Activated gamma-delta T cell (primary cell): ENCODE measurements around the gene PLIN5.
"Not testable (repeated sequence)": the region's sequence is repeated elsewhere in the genome, so short reads cannot be mapped to it uniquely, and the experiment has no call there.

ENCODE experiments used
- DNase-seq: peaks from one replicate; lab custom pipeline; 2025; lab: John Stamatoyannopoulos, UW

The PLIN5 gene

DNA sequence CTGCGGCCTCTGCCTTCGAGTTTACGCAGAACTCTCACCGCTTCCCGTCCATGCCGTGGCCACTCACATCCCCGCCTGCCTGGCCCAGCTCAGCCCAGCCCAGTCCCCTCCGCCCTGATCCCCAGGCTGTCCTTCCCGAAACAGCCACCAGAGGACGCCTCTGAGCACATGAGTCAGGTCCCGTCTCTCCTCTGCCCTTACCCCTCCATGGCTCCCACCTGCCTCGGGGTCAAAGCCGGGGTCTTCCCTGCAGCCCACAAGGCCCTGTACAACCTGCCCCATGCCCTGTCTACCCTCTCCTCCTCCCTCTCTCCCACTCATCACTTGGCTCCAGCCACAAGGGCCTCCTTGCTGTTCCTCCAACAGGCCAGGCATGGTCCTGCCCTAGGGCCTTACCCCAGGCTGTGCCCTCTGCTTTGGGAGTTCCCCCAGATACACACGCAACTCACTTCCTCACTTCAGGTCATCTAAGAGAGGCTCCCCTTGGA is 32.6 kb upstream of the PLIN5 start:
- no peak for DNase-seq

DNA sequence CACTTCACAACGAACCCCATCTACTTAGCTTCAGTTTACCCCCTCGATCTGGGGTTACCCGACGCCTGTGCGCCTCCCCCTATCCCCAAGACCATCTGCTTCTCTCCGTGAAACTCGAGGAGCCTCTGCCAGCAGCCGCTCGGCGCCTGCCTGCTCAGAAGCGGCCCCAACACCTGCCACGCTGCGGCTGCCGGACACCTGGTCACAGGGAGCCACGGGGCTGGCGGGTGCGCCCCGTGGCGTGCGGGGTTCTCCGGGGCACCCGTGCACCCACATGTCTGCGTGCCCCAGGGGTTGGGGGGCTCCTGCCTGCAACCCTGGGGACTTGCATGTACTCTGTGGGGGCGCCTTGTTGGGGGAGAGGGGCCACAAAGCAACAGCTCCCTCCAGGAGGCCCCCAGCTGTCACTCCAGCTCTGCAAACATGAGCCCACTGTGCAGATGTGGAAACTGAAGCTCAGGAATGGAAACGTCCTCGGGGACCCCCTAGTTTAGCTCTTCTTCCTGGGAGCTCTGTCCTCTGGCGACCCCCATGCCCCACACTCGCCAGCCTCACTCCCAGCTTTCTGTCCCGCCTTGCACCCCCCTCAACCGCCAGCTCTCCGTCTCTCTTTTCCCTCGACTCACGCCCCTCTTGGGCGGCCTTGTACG is 31.5 kb upstream of the PLIN5 start:
- no peak for DNase-seq

DNA sequence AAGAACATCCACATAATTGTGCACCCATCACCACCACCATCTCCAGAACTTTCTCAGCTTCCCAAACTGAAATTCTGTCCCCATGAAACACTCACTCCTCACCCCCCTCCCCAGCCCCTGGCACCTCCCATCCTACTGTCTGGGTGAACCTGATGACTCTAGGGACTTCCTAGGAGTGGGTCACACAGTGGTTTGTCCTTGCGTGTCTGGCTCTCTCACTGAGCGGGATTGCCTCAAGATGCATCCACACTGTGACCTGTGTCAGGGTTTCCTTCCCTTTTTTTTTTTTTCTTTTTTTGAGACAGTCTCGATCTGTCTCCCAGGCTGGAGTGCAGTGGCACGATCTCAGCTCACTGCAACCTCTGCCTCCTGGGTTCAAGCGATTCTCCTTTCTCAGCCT is 28.5 kb upstream of the PLIN5 start:
- DNase-seq = not testable (repeated sequence)

DNA sequence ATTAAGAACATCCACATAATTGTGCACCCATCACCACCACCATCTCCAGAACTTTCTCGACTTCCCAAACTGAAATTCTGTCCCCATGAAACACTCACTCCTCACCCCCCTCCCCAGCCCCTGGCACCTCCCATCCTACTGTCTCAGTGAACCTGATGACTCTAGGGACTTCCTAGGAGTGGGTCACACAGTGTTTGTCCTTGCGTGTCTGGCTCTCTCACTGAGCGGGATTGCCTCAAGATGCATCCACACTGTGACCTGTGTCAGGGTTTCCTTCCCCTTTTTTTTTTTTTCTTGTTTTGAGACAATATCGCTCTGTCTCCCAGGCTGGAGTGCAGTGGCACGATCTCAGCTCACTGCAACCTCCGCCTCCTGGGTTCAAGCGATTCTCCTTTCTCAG is 27.1 kb upstream of the PLIN5 start:
- not testable (repeated sequence) for DNase-seq

DNA sequence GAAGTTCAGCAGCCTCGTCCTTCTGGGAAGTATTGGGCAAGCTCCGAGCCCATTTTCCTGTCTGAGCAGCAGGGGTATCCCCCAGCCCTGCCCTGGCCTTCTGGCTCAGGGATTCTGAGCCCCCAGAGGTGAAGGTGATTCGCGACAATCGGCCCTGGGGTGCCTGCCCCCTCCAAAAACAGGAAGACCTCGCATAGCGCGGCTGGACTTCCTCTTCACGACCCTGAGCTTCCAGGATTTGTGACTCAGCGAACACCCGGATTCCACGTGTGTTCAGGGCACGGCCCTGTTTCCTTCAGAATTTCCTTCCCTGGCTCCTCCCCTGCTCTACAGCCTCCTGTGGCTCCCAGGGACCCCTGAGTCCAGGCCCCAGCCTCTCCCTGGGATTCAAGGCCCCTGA is 24.5 kb upstream of the PLIN5 start, which contains the start of gene SEMA6B:
TSS of gene SEMA6B (minus strand) at position 116 of the 400 bp plus-strand sequence. CDS start 1,227 bp downstream, outside the sequence.
- DNase-seq = no peak

DNA sequence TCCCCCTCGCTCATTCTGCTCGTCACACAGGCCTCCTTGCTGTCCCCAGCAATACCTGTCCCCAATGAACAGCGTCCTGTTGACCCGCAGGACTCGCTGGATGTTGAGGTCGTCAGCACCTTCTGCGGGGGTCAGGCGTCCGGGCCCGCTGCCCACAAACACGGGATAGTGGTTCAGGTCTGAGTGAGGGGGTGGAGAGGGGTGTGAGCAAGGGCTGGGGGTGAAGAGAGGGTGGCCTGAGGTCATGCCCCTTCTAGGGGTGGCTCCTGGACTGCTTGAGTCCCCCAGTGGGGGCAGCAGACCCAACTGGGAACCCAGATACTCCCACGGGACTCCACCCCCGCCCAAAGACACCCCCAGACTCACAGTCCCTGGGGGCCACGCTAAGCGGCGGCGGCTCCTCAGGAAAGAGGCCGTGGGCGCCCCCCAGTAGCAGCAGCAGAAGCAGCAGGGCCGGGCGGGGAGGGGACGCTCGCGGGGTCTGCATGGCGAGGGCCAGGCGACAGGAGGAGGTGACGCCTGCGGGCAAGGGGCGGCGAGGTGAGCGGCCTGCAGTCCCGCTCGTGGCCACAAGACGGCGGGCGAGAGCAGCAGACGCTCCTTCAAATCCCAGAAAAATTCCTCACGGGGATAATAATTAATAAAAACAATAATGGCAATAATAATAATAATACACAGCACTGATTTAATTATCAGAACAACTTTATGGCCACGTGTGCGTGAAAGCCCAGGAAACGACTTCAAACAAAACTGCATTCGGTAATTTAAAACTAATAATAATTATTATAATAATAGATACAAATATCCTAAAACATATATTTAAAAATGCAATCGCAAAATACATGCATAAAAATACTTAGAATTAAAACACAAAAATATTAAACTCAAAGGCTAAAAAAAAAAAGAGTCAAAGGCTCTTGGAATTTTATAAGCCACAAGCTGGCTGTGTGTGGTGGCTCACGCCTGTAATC is 23.2 kb upstream of the PLIN5 start:
- no peak for DNase-seq

DNA sequence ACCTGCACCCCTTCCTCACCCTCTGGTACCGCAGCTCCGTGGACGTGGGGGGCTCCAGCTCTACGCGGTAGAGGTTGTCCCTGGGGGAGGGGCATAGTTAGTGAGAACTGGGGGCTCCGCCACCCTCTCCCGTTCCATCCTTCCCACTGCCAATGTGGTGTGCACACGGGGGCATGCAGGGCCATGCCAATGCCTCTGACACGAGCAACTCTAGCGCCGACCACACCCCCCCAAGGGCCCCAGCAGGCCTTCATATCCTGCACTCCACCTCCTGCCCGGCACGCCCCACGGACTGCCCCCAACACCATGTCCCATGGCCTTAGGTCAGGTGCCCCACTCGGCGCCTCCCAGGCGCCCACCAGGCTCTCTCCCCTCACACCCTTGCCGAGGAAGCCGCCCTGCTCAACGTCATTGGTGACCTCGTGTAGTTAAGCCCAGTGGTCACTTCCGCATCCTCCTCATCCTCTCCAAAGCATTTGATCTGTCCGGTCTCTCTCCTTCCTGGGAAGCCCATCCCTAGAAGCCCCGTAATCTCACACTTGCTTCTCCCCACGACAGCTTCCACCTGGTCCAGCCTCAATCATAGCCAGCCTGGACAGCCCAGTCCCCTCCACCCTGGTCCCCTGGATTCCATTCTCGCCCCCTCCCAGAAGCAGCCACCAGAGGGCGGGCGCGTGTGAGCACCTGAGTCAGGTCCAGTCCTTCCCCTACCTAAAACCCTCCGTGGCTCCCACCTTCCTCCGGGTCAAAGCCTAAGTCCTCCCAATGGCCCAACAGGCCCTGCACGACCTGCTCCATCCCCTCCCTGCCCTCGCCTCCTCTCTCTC is 22.3 kb upstream of the PLIN5 start:
- no peak for DNase-seq

DNA sequence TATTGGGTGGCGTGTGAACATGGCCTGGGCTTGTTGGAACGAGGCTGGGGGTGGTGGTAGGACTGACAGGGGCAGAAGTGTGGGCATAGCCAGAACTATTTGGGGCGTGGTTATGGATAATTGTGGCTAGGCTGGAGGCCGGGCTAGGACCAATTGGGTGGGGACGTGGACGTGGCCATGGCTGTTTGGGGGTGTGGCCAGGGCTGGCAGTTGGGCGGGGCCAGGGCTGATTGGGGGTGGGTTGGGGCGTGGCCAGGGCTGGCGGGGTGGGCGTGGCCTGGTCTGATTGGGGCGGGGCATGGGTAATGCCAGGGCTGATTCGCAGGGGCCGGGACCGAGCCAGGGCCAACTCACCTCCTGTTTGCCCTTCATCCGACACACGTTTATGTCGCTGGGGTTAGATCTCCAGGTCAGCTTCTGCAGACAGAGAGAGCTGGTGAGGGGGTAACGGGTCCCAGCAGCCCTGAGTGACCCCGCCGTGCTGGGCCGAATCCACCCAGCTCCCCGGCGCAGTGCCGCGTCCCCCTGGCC is 21.6 kb upstream of the PLIN5 start:
- DNase-seq = no peak

DNA sequence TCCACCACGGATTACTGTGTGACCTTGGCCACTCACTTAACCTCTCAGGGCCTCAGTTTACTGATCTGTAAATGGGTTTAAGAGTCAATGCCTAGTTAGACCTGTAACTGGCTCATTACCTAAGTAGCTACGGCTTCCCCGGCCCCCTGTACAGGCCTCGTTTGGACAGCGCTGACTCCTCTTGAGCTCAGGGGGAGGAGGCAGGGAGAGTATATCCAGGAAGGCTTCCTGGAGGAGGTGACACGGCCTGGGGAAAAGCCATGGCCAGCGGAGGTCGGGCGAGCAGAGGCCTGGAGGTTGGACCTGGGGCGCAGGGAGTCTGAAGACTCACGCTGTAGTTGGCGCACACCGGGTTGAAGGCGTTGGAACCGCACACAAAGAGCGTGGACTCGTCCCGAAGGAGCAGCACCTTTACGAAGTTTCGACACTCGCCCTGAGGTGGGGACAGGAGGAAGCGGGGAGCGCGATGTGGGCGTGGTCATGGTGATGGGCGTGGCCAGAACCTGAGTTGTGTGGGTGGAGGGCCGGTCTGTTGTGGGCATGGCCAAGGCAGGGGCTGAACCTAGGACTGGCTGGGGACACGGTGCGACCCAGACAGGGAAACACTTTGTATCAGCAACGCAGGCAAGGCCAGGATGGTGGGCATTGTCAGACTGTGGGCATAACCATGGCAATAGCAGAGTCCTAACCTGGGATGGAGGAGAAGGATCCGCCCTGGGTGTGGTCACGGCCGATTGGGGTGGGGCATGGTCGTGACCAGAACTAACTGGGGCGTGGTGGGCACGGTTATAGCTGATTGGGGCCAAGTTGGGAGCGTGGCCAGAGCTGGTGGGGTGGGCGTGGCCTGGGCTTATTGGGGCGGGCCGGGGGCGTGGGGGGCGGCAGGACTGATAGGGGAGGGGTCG is 20.9 kb upstream of the PLIN5 start:
- no peak for DNase-seq

DNA sequence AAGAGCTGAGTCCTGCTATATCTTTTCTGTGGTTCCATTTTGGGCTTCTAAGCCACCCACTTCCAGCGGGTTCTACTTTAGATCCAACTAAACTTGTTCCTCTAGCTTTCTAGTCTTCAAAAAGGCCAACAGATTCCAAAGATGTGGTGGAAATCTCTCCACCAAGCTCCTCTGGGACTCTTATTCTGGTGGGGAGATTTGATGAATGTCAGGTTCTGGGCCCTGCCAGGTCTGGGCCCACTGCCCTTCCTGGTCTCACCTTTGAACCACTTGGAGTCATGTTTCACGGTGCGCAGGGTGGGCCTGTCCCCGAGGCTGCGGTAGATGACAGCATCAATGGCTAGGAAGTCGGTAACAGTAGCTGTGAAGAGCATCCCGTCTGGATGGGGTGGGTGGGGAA is 19.7 kb upstream of the PLIN5 start:
- no peak for DNase-seq

DNA sequence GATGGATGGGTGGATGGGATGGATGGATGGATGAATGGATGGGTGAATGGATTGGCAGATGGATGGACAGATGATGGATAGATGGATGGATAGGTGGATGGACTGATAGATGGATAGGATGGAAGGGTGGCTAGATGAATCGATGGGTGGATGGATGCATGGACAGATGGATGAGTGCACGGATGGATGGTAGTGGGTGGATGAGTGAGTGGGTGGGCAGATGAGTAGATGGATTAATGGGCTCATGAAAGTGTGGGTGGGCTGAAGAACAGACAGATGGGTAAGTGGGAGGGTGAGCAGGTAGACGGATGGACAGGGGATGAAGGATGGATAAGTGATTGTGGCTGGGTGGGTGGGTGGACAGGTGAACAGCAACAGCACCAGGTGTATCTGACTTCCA is 18.8 kb upstream of the PLIN5 start:
- DNase-seq = no peak

DNA sequence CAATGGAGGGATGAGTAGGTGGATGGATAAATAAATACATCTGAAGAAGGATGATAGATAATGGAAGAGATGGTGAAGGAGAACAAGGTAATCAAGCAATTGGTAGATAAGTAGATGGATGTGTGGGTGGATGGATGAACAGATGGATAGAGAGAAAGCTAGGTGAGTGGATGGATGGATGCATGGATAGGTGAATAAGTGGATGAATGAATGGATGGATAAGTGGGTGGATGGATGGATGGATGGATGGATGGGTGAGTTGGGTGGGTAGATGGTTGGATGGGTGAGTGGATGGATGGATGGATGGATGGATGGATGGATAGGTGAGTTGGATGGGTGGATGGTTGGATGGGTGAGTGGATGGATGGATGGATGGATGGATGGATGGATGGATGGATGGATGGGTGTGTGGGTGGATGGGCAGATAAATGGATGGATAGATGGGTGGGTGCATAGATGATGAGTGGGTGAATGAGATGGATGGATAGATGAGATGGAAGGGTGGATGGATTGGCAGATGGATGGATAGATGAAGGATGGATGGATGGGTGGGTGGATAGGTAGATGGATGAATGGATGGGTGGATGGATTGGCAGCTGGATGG is 18.2 kb upstream of the PLIN5 start:
- no peak for DNase-seq

DNA sequence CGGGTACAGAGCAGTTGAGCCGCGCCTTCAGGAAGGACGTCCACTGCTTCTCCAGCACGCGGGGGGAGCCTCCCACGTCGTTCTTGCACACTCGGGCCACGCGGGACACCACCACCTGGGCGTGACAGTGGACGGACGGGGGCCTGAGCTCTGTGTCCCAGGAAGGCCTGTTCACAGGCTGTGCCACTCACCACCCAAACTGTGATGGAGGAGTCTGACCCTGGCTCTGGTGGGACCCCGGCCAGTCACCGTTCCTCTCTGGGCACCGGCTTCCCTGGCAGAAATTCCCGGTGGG is 17.4 kb upstream of the PLIN5 start:
- no peak for DNase-seq

DNA sequence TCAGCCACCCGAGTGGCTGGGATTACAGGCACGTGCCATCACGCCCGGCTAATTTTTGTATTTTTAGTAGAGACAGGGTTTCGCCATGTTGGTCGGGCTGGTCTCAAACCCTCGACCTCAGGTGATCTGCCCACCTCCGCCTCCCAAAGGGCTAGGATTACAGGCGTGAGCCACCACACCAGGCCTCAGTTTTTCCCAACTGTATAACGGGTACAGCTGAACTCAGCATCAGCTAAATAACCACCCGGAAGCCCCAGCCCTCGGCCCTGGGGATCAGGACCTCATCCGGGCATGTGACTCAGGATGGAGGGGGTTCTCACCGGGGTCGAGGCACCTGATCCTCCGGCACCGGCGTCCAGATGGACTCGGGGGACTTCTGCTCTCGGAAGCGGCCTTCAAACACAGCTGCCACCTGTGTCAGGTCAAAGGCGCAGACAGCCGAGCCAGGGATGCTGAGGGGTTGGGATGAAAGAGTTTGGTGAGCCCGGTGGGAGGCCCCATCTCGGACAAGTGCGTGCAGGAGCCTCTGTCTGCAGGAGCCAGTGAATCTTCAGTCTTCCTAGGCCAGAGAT is 15.5 kb upstream of the PLIN5 start:
- no peak for DNase-seq

DNA sequence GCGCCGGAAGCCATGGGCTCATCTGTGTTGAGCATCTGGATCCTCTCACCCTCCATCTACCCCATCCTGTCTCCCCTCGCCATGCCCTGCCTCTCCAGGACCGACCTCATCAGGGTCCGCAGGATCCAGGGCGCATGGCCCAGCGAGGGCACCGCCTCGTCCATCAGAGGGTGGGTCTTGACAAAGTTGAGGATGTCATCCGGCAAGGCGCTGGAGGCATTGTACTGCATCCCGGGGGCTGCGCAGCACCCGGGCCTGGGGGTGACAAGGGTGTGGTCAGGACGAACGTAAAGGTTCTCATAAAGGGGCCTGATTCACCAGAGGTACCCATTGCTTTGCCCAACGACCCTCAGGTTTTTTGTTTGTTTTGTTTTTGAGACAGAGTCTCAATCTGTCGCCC is 15.0 kb upstream of the PLIN5 start:
- DNase-seq = no peak

DNA sequence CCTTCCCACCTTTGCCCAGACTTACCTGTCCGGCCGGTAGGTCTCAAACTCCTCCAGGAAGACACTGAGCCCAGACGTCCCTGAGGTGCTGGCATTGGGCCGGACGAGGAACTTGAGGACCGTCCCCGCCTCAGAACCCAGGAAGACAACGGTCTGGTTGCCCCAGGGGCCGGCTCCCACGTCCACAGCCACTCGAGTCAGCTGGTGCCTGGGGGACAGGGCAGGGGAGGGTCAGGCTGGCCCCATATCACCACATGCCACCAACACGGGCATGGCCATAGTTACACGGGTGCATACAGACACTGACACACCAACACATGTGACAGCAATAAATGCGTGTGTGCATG is 13.2 kb upstream of the PLIN5 start:
- no peak for DNase-seq

DNA sequence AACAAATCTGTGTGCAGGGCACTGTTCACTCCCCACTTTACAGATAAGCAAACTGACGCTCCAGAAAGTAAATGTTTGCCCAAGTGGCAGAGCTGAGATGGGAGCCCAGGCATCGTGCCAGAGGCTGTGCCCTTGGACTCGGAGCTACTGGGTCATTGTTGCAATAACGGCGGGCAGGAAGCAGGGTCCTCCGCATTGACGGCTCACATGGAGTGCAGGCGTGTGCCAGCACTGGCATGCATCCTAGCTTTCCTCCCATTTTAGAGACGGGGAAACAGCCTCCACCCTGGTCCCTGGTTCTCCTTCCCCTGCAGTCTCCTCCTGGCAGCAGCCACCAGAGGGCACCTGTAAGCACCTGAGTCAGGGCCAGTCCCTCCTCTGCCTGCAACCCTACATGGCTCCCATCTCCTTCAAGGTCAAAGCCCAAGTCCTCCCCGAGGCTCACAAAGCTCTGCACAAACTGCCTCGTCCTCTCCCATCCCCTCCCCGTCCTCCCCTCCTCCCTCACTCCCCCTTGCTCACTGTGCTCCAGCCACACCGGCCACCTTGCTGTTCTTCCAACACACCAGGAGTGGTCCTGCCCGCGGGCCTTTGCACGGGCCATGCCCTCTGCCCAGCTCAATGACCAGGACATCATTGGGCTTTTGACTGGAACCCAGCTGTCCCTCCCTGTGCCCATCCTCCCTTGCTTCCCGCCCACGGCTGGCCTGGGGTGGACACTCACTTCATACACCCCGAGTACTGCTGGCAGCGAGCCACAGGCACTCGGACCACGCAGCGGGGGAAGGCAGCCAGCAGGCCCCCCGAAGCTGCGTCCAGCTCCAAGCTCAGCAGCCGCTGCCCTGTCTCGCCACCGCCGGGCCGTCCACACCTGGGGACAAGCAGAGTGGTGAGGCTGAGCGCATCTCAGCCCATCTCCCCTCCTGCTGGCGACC is 12.5 kb upstream of the PLIN5 start:
- DNase-seq = no peak

DNA sequence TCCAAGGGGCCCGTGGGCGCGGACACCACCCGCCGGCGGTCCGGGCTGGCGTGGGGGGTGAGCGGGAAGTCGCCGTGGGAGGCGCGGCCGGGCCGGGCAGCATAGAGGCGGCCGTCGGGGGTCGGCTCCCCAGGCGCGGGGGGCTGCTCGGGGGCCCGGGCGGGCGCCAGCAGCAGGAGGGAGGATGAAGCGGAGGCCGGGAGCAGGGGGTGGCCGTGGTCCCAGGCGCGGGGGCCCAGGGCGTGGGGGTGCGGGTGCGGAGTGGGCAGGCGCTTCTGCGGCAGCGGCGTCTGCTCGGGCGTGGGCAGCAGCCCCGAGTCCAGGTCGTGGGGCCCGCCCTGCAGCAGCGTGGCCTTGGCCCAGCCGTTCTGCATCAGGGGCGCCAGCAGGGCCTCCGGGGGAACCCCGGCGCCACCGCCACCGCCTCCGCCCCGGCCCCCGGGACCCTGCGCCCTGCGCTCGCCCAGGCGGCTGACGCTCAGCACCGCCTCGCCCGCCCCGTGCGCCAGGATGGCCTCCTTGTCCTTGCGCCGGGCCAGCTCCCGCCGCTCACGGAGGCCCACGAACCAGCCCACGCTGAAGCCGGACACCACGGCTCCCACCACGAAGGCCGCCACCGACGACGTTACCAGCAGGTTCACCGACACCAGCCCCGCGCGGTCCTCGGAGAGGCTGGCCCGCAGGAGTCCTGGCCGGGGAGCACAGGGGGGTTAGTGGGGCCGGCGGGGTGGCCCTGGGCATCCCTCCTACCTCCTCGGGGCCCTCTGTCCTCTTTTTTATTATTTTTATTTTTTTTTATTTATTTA is 9.0 kb upstream of the PLIN5 start:
- no peak for DNase-seq
